ENCODE measurements around the gene ARMH1.

DNA sequence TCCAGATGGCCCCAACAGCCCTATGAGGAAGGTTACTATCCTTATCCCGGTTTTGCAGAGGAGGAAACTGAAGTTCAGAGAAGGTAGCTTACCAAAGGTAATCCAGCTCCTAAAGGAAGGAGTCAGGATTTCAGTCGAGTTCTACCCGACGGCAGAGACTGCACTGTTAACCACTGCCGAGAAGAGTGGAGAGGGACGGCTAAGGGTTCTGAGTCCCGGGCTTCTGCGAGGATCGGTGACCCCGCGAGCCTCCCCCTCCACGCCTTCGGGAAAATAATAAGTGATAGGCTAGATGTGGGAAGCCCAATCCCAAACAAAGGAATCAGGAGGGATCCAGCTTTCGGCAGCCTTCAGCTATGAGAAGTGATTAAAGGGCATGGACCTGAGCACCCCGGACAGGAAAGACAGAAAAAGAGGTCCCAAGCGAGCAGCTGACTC lies 820 bp upstream of the ARMH1 start:
- TF ChIP-seq, protein P1, sequence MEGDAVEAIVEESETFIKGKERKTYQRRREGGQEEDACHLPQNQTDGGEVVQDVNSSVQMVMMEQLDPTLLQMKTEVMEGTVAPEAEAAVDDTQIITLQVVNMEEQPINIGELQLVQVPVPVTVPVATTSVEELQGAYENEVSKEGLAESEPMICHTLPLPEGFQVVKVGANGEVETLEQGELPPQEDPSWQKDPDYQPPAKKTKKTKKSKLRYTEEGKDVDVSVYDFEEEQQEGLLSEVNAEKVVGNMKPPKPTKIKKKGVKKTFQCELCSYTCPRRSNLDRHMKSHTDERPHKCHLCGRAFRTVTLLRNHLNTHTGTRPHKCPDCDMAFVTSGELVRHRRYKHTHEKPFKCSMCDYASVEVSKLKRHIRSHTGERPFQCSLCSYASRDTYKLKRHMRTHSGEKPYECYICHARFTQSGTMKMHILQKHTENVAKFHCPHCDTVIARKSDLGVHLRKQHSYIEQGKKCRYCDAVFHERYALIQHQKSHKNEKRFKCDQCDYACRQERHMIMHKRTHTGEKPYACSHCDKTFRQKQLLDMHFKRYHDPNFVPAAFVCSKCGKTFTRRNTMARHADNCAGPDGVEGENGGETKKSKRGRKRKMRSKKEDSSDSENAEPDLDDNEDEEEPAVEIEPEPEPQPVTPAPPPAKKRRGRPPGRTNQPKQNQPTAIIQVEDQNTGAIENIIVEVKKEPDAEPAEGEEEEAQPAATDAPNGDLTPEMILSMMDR (IDR thresholded peaks at IDR 0.05), result no peak
- no peak for TF ChIP-seq POLR2A (IDR thresholded peaks at IDR 0.05)

All from ovary (tissue), 3 donors.